HEK293 (cell line): ENCODE results near the gene NECAB3.

Experiments used
- GFI1B ChIP-seq: fragments of 450-650 bp; formaldehyde crosslinking; IDR thresholded peaks from 2 replicates; pipeline ENCODE4 v1.5.1; 2016; ENCODE audit warnings: missing biosample characterization, missing genetic modification characterization
- GLIS2 ChIP-seq: fragments of 450-650 bp; formaldehyde crosslinking; IDR thresholded peaks from 2 replicates; pipeline ENCODE4 v1.5.1; 2016; ENCODE audit warnings: missing biosample characterization, missing genetic modification characterization
- KLF10 ChIP-seq: fragments of 450-650 bp; IDR thresholded peaks from 2 replicates; pipeline ENCODE4 v1.5.1; 2018; ENCODE audit warnings: missing biosample characterization, mild to moderate bottlenecking, missing genetic modification characterization
- MZF1 ChIP-seq: fragments of 450-650 bp; formaldehyde crosslinking; IDR thresholded peaks from 2 replicates; pipeline ENCODE4 v1.5.1; 2017; ENCODE audit warnings: missing biosample characterization, missing genetic modification characterization, borderline replicate concordance
- SALL2 ChIP-seq: fragments of 450-650 bp; formaldehyde crosslinking; IDR thresholded peaks from 2 replicates; pipeline ENCODE4 v1.5.0; 2017; ENCODE audit warnings: missing biosample characterization, mild to moderate bottlenecking, missing genetic modification characterization, borderline replicate concordance
- SCRT1 ChIP-seq: fragments of 450-650 bp; formaldehyde crosslinking; IDR thresholded peaks from 2 replicates; pipeline ENCODE4 v1.5.1; 2016; ENCODE audit warnings: missing biosample characterization, missing genetic modification characterization, borderline replicate concordance
- SCRT2 ChIP-seq: fragments of 450-650 bp; formaldehyde crosslinking; IDR thresholded peaks from 2 replicates; pipeline ENCODE4 v1.5.1; 2016; ENCODE audit warnings: missing biosample characterization, missing genetic modification characterization
- WT1 ChIP-seq: fragments of 450-650 bp; formaldehyde crosslinking; IDR thresholded peaks from 2 replicates; pipeline ENCODE4 v1.5.1; 2016; ENCODE audit warnings: missing biosample characterization, missing genetic modification characterization
- YY2 ChIP-seq: fragments of 450-650 bp; formaldehyde crosslinking; IDR thresholded peaks from 2 replicates; pipeline ENCODE4 v1.5.1; 2016; ENCODE audit warnings: missing biosample characterization, missing genetic modification characterization
- ZFP37 ChIP-seq: fragments of 450-650 bp; formaldehyde crosslinking; IDR thresholded peaks from 2 replicates; pipeline ENCODE4 v1.5.1; 2016; ENCODE audit warnings: missing biosample characterization, missing genetic modification characterization
- ZNF239 ChIP-seq: fragments of 450-650 bp; formaldehyde crosslinking; IDR thresholded peaks from 2 replicates; pipeline ENCODE4 v1.5.1; 2016; ENCODE audit warnings: missing biosample characterization, missing genetic modification characterization
- ZNF24 ChIP-seq: fragments of 450-650 bp; formaldehyde crosslinking; IDR thresholded peaks from 2 replicates; pipeline ENCODE4 v1.5.1; 2016; ENCODE audit warnings: missing biosample characterization, missing genetic modification characterization
- ZNF404 ChIP-seq: fragments of 450-650 bp; formaldehyde crosslinking; IDR thresholded peaks from 2 replicates; pipeline ENCODE4 v1.5.1; 2017; ENCODE audit warnings: missing biosample characterization, missing genetic modification characterization
- ZNF426 ChIP-seq: fragments of 450-650 bp; formaldehyde crosslinking; IDR thresholded peaks from 2 replicates; pipeline ENCODE4 v1.5.1; 2017; ENCODE audit warnings: missing biosample characterization, missing genetic modification characterization, mild to moderate bottlenecking, inconsistent platforms, moderate library complexity
- ZNF529 ChIP-seq: fragments of 450-650 bp; formaldehyde crosslinking; IDR thresholded peaks from 2 replicates; pipeline ENCODE4 v1.5.1; 2017; ENCODE audit warnings: missing genetic modification characterization, missing biosample characterization; ENCODE audit not compliant: insufficient replicate concordance
- ZNF558 ChIP-seq: fragments of 450-650 bp; formaldehyde crosslinking; IDR thresholded peaks from 2 replicates; pipeline ENCODE4 v1.5.1; 2016; ENCODE audit warnings: missing biosample characterization, missing genetic modification characterization
- ZNF660 ChIP-seq: fragments of 450-650 bp; IDR thresholded peaks from 2 replicates; pipeline ENCODE4 v1.5.1; 2018; ENCODE audit warnings: missing biosample characterization, mild to moderate bottlenecking, missing genetic modification characterization
- ZNF707 ChIP-seq: fragments of 450-650 bp; formaldehyde crosslinking; IDR thresholded peaks from 2 replicates; pipeline ENCODE4 v1.5.1; 2016; ENCODE audit warnings: missing biosample characterization, missing genetic modification characterization
- ZNF768 ChIP-seq: fragments of 450-650 bp; formaldehyde crosslinking; IDR thresholded peaks from 2 replicates; pipeline ENCODE4 v1.5.1; 2018; ENCODE audit warnings: missing biosample characterization, mild to moderate bottlenecking, missing genetic modification characterization
- ZNF830 ChIP-seq: fragments of 450-650 bp; IDR thresholded peaks from 2 replicates; pipeline ENCODE4 v1.5.0; 2018; ENCODE audit warnings: missing biosample characterization, missing genetic modification characterization, low read depth, mild to moderate bottlenecking, moderate library complexity
- TF ChIP-seq, protein P1 (sequence below): fragments of 450-650 bp; formaldehyde crosslinking; IDR thresholded peaks from 2 replicates; pipeline ENCODE4 v1.5.1; 2016; ENCODE audit warnings: missing biosample characterization, missing genetic modification characterization, borderline replicate concordance
- TF ChIP-seq, protein P2 (sequence below): fragments of 450-650 bp; formaldehyde crosslinking; IDR thresholded peaks from 2 replicates; pipeline ENCODE4 v1.5.1; 2016; ENCODE audit warnings: missing biosample characterization, missing genetic modification characterization, low read depth
- TF ChIP-seq, protein P3 (sequence below): fragments of 450-650 bp; formaldehyde crosslinking; IDR thresholded peaks from 2 replicates; pipeline ENCODE4 v1.5.1; 2016; ENCODE audit warnings: missing biosample characterization, missing genetic modification characterization, borderline replicate concordance
- TF ChIP-seq, protein P4 (sequence below): fragments of 450-650 bp; formaldehyde crosslinking; optimal IDR thresholded peaks from 2 replicates; pipeline ENCODE3; 2016; ENCODE audit warnings: missing biosample characterization, mild to moderate bottlenecking, missing genetic modification characterization
- TF ChIP-seq, protein P5 (sequence below): fragments of 450-650 bp; formaldehyde crosslinking; IDR thresholded peaks from 2 replicates; pipeline ENCODE4 v1.5.1; 2016; ENCODE audit warnings: missing biosample characterization, missing genetic modification characterization
- TF ChIP-seq, protein P6 (sequence below): fragments of 450-650 bp; formaldehyde crosslinking; IDR thresholded peaks from 2 replicates; pipeline ENCODE4 v1.5.1; 2016; ENCODE audit warnings: missing biosample characterization, missing genetic modification characterization
- TF ChIP-seq, protein P7 (sequence below): IDR thresholded peaks from 2 replicates; pipeline ENCODE4 v1.6.1; 2011; ENCODE audit warnings: mild to moderate bottlenecking, low read depth, low read length, borderline replicate concordance

NECAB3 gene

DNA sequence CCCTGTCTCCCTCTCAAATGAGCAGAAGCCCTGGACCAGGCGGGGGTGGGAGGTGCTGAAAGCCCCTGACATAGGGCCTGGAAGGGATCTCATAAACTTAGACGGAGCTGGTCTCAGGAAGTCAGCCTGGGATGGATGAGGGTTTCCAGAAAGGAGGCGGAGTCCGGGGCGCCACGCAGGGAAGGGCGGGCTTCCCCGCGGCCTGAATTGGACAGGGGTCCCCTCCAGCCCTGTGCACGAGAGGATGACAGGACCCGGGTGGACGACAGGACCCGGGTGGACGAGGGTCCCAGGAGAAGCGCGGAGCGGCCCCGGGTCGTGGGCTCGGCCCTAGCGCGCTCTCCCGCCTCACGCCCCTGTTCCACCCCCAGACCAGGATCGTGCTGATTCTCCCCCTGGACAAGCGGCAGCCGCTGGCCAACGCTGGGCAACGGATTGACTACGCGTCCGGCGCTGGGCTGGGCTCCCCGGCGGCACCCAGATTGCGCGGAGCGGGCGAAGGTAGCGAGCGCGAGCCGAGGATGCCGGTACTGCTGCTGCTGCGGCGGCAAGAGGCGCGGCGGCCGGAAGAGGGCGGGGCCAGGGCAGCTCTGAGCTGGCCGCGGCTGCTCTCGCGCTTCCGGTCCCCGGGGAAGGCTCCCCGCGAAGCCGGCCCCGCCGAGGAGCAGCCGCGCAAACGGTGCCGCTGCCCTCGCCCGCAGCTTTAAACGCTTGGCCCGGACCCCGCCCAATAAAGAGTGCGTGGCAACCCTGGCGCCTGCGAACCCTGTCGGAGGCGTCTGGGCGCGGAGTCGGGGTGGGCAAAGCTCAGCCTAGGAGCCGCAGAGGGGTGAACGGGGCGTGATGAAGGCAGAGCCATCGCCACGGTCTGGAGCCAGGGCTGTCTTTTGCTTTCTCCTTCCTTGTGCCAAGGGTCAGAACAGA, 10.8 kb downstream of the NECAB3 start (continued):
- TF ChIP-seq, protein P1, sequence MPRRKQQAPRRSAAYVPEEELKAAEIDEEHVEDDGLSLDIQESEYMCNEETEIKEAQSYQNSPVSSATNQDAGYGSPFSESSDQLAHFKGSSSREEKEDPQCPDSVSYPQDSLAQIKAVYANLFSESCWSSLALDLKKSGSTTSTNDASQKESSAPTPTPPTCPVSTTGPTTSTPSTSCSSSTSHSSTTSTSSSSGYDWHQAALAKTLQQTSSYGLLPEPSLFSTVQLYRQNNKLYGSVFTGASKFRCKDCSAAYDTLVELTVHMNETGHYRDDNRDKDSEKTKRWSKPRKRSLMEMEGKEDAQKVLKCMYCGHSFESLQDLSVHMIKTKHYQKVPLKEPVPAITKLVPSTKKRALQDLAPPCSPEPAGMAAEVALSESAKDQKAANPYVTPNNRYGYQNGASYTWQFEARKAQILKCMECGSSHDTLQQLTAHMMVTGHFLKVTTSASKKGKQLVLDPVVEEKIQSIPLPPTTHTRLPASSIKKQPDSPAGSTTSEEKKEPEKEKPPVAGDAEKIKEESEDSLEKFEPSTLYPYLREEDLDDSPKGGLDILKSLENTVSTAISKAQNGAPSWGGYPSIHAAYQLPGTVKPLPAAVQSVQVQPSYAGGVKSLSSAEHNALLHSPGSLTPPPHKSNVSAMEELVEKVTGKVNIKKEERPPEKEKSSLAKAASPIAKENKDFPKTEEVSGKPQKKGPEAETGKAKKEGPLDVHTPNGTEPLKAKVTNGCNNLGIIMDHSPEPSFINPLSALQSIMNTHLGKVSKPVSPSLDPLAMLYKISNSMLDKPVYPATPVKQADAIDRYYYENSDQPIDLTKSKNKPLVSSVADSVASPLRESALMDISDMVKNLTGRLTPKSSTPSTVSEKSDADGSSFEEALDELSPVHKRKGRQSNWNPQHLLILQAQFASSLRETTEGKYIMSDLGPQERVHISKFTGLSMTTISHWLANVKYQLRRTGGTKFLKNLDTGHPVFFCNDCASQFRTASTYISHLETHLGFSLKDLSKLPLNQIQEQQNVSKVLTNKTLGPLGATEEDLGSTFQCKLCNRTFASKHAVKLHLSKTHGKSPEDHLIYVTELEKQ = no peak
- TF ChIP-seq, protein P2, sequence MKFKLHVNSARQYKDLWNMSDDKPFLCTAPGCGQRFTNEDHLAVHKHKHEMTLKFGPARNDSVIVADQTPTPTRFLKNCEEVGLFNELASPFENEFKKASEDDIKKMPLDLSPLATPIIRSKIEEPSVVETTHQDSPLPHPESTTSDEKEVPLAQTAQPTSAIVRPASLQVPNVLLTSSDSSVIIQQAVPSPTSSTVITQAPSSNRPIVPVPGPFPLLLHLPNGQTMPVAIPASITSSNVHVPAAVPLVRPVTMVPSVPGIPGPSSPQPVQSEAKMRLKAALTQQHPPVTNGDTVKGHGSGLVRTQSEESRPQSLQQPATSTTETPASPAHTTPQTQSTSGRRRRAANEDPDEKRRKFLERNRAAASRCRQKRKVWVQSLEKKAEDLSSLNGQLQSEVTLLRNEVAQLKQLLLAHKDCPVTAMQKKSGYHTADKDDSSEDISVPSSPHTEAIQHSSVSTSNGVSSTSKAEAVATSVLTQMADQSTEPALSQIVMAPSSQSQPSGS (tag by site-specific recombination) = no peak
- no peak for TF ChIP-seq MZF1 (tag by site-specific recombination)
- TF ChIP-seq YY2 (tag by site-specific recombination) = no peak
- TF ChIP-seq GFI1B (tag by site-specific recombination) = no peak
- no peak for TF ChIP-seq ZNF239 (tag by site-specific recombination)
- no peak for TF ChIP-seq ZNF558
- TF ChIP-seq ZNF707 (tag by site-specific recombination) = no peak
- no peak for TF ChIP-seq ZNF768 (tag by site-specific recombination)
- TF ChIP-seq SCRT1 (tag by site-specific recombination) = no peak
- TF ChIP-seq KLF10 = peak; percentile 73
- peak; percentile 59; the same call in 1 of the 2 replicates for TF ChIP-seq ZFP37 (tag by site-specific recombination)
- no peak for TF ChIP-seq ZNF24
- TF ChIP-seq WT1 (tag by site-specific recombination) = no peak
- TF ChIP-seq SCRT2 (tag by site-specific recombination) = no peak
- no peak for TF ChIP-seq SALL2 (tag by site-specific recombination)
- TF ChIP-seq ZNF404 (tag by site-specific recombination) = no peak
- TF ChIP-seq, protein P3, sequence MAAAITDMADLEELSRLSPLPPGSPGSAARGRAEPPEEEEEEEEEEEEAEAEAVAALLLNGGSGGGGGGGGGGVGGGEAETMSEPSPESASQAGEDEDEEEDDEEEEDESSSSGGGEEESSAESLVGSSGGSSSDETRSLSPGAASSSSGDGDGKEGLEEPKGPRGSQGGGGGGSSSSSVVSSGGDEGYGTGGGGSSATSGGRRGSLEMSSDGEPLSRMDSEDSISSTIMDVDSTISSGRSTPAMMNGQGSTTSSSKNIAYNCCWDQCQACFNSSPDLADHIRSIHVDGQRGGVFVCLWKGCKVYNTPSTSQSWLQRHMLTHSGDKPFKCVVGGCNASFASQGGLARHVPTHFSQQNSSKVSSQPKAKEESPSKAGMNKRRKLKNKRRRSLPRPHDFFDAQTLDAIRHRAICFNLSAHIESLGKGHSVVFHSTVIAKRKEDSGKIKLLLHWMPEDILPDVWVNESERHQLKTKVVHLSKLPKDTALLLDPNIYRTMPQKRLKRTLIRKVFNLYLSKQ (tag by site-specific recombination) = no peak
- TF ChIP-seq ZNF830 (tag by site-specific recombination) = no peak
- TF ChIP-seq, protein P4, sequence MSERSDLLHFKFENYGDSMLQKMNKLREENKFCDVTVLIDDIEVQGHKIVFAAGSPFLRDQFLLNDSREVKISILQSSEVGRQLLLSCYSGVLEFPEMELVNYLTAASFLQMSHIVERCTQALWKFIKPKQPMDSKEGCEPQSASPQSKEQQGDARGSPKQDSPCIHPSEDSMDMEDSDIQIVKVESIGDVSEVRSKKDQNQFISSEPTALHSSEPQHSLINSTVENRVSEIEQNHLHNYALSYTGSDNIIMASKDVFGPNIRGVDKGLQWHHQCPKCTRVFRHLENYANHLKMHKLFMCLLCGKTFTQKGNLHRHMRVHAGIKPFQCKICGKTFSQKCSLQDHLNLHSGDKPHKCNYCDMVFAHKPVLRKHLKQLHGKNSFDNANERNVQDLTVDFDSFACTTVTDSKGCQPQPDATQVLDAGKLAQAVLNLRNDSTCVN (tag by site-specific recombination) = peak; percentile 88
- TF ChIP-seq, protein P5, sequence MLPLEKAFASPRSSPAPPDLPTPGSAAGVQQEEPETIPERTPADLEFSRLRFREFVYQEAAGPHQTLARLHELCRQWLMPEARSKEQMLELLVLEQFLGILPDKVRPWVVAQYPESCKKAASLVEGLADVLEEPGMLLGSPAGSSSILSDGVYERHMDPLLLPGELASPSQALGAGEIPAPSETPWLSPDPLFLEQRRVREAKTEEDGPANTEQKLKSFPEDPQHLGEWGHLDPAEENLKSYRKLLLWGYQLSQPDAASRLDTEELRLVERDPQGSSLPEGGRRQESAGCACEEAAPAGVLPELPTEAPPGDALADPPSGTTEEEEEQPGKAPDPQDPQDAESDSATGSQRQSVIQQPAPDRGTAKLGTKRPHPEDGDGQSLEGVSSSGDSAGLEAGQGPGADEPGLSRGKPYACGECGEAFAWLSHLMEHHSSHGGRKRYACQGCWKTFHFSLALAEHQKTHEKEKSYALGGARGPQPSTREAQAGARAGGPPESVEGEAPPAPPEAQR (tag by site-specific recombination) = no peak
- TF ChIP-seq ZNF426 (tag by site-specific recombination) = no peak
- TF ChIP-seq GLIS2 (tag by site-specific recombination) = peak; percentile 93
- TF ChIP-seq, protein P6, sequence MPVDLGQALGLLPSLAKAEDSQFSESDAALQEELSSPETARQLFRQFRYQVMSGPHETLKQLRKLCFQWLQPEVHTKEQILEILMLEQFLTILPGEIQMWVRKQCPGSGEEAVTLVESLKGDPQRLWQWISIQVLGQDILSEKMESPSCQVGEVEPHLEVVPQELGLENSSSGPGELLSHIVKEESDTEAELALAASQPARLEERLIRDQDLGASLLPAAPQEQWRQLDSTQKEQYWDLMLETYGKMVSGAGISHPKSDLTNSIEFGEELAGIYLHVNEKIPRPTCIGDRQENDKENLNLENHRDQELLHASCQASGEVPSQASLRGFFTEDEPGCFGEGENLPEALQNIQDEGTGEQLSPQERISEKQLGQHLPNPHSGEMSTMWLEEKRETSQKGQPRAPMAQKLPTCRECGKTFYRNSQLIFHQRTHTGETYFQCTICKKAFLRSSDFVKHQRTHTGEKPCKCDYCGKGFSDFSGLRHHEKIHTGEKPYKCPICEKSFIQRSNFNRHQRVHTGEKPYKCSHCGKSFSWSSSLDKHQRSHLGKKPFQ (tag by site-specific recombination) = no peak
- peak; percentile 60; the same call in 1 of the 2 replicates for TF ChIP-seq ZNF660 (tag by site-specific recombination)
- TF ChIP-seq, protein P7, sequence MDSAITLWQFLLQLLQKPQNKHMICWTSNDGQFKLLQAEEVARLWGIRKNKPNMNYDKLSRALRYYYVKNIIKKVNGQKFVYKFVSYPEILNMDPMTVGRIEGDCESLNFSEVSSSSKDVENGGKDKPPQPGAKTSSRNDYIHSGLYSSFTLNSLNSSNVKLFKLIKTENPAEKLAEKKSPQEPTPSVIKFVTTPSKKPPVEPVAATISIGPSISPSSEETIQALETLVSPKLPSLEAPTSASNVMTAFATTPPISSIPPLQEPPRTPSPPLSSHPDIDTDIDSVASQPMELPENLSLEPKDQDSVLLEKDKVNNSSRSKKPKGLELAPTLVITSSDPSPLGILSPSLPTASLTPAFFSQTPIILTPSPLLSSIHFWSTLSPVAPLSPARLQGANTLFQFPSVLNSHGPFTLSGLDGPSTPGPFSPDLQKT = peak; percentile 52; the same call in 1 of the 2 replicates
- no peak for TF ChIP-seq ZNF529 (tag by site-specific recombination)
